Sciatic nerve (tissue), 2 donors: ENCODE measurements around the gene ANKK1. TPM values are rescaled to one million over a fixed set of nuclear protein-coding genes. Genes with fewer than 3 reads are reported as not detected.
A peak's percentile ranks its signal among the peaks of the same experiment; 100 is the strongest.

Source experiments
- ATAC-seq: fragments of 200-7000 bp; cut with Tn5 transposase; one replicate; pipeline ENCODE4 v1.9.1; 2020; ENCODE audit warnings: mild to moderate bottlenecking, moderate library complexity
- DNase-seq: peaks from one replicate; pipeline ENCODE4 v3.0.0-alpha.2; 2020; ENCODE audit warnings: low spot score
- intact Hi-C: fragments of 100-400 bp; cut with DNase I; formaldehyde crosslinking; loops from one replicate; pipeline ENCODE4 v1.14.2; 2022
- total RNA-seq: library from RNA; stranded (reverse); fragmentation: NEBNext Ultra II Directional; extraction: Animal tissue kit (Norgen Biotek cat#: 25700); gene quantifications from one replicate; pipeline ENCODE4 v1.2.1, GENCODE V29; 2021
- donor health status: DM: no; HTN: no; CAD: no.
- donor health status: DM: no; HTN: no; CAD: no.

The ANKK1 gene
- total RNA-seq, 1 donor from 2014 or later, result 0.98 TPM

DNA sequence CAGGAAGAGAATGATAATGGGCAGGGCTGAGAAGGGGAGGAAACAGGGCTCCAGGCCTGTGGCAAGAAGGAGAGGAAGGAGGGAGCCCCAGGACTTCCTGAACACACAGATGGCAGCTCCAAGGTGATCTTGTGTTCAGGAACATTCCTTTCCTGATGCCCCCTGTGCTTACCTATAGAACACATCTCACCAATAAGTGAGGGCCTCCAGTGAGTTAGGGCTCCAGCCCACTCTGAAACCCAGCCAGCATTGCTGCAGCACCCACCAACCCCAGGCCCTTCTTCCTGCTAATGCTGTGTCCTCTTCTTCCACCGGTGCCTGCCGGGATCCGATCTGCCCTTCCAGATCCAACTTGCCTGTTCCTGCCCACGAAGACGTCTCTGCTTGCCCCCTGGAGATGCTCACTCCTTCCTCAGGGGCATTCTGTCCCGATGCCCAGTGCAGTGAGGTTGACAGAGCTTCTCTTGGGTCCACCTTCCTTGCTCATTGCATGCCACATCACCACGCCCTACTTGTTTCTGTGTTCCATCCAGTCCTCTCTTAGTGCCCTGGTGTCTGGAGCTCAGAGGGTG, 17.4 kb downstream of the ANKK1 start:
- DNase-seq, result no peak
- no peak for ATAC-seq
- intact Hi-C loops, result no loop called here

DNA sequence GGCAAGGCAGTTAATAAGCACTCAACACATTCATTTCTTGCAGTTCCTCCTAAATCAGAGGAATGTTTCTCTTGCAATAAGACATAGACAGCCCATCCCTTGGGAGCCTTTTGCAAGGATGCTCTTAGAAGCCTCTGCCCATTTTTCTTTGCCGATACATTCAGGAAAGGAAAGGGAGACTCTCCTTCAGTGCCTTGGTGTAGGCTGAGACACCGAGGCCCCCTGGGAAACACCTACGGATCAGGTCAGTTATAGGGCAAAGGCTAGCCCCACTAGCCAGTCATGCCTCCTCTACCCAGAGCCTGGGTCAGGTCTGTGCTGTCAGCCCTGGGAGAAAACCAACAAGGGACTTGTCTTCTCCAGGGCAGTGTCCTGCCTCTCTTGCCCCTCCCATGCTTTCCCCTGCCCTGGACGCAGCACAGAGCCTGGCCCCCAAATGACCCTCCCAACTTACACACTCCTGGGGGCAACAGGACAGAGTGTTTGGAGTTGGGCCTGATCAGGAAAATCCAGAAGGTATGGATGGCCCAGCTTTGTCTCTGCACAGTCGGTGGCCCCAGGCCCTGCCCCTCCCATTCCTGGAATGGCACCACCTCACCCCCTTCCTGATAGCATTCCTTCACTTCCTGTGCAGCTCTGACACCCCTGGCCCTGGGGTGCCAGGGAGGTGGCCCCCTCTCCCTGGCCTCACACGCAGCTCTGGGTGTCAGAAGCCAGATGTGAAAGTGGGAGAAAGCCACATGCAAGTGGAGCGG, 18.3 kb downstream of the ANKK1 start:
- no peak for ATAC-seq

DNA sequence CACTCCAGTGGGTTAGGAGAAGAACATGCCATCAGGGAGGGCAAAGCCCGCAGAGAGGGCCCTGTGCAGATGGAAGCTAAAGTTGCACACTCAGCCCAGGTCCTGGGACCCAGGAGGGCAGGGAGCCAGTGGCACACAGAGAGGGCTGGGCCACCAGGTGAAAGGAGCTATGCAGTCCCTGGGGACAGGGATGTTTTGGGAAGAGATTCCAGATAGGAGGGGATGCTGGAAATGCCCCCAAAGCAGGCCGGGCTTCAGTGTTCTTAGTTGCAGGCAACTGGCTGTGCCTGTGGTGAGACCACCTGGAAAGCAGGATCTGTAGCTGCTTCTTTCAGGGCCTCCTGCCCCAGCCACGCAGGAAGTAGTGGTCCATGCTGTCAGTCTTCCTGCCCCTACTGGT, 19.6 kb downstream of the ANKK1 start:
- DNase-seq (no peak), ATAC-seq (no peak)
- intact Hi-C loops, result no loop called here

More for the DNA sequence above, 18.3 kb downstream of the ANKK1 start:
- intact Hi-C loops, result no loop called here
- no peak for DNase-seq

DNA sequence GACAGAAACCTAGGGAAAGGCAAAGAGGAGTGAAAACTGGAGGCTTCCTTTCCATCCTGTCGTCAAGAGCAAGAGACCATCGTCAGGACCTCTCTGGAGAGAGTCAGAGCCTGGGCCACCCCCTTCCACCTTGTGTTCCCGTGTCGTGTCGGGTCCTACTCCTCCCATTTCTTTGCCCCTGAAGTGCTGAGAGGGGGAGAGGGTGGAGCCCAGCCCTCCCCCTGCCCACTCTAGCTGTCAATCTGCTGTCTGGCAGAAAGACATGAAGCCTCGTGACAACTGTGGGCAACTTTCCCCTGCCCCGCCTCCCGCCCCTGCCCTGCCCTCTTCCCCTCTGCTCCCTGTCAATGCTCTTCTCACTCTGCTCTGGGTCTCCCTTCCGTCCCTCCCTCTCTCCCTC, 20.6 kb downstream of the ANKK1 start:
- intact Hi-C loops, result no loop called here
- ATAC-seq (no peak), DNase-seq (no peak)

DNA sequence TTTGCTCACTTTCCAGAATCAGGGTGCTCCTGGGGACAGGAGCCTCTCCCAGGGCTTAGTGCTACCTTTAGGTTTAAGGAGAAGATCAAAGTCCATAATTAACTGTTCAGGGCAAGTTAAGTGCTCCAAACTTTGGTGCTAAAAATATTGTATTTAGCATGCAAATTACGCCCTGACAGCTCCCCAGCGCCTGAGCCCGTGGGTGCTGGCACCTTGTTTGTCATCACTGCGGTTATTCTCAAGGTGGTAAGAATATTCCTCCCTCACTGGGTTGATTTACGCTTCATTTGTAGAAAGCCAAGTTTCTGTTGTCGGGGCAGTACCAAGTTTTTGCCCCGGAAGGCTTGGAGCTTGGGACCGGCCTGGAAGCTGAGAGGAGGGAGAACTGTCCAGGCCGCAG, 21.3 kb downstream of the ANKK1 start:
- DNase-seq (no peak), ATAC-seq (no peak)
- intact Hi-C loops, result no loop called here

DNA sequence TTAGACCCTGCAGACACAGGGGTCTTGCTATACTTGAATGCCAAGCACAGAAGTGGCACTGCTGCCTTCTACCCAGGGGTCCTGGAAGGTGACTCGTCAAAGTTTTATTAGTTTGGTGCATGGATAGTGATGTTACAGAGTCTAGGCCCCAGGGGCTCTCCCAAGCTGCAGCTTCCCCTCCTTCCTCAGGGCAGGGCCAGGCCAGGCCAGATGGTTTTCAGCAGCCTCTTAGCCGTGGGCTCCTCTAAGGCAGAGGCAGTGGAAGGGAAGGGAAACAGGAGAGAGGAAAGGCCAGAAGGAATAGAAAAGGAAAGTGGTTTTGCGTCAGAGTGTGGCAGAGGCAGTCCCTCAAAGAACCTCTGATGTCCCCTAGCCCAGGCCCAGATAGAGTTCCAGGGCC, 21.9 kb downstream of the ANKK1 start:
- intact Hi-C loops, result no loop called here

DNA sequence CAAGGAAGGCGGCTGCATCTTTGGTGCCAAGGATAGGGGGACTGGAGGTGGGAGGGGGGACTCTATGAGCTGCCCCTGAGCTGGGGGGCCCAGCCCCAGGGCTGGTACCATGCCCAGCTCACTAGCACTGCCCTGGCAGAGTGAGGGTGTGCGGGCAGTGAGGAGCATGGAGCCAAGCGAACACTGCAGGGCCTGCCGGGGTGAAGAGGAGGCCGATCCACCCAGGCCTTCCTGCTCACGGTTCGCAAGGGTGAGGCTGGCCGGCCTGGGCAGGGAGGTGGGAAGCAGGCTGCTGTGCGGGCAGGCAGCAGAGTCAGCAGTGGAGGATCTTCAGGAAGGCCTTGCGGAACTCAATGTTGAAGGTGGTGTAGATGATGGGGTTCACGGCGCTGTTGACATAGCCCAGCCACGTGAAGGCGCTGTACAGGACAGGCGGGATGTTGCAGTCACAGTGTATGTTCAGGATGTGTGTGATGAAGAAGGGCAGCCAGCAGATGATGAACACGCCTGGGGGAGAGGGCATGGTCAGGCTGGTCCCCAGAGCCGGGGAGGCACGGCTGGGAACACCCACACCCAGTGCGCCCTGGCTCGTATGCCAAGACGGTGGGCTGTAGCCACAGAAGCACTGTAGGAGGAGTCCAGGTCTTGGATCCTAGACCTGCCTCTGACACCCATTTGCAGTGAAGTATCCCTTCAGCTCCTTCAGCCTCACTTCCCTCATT, 23.0 kb downstream of the ANKK1 start:
- intact Hi-C loops, result no loop called here
- no peak for DNase-seq
- ATAC-seq, result no peak

More for the DNA sequence above, 21.9 kb downstream of the ANKK1 start:
- no peak for ATAC-seq
- DNase-seq, result no peak

DNA sequence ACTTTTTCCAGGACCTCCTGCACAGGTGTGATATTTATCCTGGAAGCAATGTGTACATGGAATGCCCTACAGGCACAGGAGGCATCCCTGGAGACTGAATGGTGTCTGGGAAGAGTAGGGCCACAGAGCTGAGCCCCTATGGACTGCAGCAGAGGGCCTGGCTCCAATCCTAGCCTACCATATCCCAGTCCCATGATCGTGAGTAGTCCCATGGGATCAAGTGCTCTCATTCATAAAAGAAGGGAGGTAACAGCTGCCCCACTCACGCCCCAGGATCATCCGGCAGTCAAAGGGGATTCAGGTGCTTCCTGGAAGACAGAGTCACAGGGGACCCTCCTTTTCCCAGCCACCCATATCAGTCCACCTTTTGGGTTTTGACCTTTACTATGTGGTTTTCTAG, 24.0 kb downstream of the ANKK1 start:
- intact Hi-C loops, result no loop called here
- DNase-seq (no peak), ATAC-seq (no peak)

DNA sequence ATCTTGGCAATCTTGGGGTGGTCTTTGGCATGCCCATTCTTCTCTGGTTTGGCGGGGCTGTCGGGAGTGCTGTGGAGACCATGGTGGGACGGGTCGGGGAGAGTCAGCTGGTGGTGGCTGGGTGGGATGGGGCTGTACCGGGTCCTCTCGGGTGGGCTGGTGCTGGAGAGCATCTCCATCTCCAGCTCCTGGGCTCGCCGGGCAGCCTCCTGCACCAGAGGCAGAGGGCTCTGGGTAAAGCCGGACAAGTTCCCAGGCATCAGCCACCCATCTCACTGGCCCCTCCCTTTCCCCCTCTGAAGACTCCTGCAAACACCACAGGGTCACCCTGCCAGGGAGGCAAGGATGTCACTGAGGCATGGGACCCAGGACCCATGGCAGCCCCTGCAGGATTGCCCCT, 25.1 kb downstream of the ANKK1 start:
- intact Hi-C loops, result no loop called here
- DNase-seq (no peak), ATAC-seq (no peak)

DNA sequence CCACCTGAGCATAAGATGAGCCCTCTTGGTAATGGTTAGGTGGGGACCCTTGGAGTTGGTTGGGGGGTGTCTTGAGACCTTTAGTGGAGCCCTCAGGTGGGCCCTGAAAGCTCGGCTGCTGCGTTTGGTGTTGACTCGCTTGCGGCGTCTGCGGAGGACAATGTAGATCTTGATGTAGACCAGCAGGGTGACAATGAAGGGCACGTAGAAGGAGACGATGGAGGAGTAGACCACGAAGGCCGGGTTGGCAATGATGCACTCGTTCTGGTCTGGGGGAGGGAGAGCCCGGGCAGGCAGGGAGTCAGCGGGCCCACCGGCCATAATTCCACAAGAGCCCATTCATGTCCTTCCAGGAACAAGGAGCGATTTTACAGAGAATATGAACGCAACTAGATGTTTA, 27.8 kb downstream of the ANKK1 start:
- intact Hi-C loops, result no loop called here
- no peak for ATAC-seq
- DNase-seq, result no peak

DNA sequence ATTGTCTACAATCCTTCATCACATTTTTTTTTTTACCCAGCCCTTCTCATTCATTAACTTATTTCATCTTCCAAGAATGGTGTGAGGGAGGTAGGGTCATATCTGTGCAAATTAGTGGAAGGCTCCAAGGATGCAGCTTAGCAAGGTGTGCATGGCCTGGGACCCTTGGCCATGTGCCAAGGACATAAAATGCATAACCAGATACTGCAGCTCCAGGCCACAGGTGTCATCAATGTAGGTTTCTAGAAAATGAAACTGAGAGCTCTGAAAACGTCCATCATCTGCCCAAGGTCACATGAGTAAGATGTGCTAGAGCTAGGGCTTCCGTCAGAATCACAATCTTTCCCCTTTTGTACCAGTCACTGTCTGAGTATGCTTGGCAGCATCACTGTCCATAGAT, 29.8 kb downstream of the ANKK1 start:
- ATAC-seq, result no peak
- intact Hi-C loops, result no loop called here

DNA sequence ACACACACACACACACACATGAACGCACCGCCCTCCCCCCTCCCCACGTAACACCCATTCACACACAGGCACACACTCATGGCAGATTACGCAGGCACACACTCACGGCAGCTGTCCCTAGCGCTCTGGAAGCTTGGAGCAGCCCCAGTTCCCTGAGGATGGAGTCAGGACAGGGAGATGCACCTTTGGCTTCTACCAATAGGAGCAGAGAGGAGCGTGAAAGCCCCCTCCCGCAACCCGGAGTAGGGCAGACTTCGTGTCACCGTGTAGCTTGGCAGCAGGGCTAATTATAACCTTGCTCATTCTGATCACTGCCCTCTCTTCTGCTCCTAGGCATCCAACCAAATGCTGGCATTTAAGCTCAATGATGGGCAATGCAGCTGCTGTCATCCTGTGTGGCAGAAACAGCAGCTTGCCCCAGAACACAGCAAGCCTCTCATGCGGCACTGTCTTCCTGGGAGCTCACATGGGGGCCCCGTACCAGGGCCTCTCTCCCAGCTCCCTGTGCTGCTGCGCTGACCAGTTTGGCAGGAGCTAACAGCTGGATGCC, 31.9 kb downstream of the ANKK1 start:
- ATAC-seq, result no peak
- intact Hi-C loops, result no loop called here
- no peak for DNase-seq

More for the DNA sequence above, 29.8 kb downstream of the ANKK1 start:
- DNase-seq, result no peak

DNA sequence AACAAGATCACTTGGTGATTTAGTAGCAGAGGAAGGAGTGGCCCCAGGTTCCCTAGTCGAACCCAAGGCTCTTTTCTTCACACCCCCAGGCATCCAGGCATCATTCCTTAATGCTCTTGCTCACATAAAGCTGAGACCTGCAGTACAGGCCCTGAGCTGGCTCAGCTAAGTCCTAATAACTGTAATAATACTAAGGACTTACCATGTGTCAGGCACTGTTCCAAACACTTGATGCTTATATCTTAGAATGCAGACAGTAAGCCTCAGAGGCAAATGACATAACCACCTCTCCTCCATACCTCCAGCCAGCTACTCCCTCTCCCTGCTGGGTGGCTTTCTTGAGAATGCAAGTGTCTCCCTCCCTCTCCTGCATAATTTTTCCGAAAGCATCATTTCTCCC, 33.2 kb downstream of the ANKK1 start:
- DNase-seq, result no peak
- intact Hi-C loops, result no loop called here
- ATAC-seq, result no peak

DNA sequence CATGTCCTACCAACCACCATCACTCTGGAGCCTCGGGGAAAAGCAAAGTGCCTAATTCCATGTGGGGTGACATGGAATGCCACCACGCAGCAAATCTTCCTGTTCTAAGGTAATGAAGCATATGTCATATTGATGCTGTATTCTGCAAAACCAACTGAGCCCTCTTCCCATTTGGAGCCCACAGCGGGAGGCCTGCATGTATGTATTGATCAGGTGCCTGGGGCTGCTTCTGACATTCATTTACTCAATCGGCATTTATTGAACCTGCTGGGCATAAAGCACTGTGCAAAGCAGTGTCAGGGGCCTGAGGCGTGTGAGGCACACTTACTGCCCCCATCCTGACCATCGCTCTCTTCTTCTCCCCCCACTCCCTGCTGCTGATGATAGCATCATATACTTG, 39.1 kb downstream of the ANKK1 start:
- ATAC-seq, result no peak
- no peak for DNase-seq
- intact Hi-C loops, result no loop called here

DNA sequence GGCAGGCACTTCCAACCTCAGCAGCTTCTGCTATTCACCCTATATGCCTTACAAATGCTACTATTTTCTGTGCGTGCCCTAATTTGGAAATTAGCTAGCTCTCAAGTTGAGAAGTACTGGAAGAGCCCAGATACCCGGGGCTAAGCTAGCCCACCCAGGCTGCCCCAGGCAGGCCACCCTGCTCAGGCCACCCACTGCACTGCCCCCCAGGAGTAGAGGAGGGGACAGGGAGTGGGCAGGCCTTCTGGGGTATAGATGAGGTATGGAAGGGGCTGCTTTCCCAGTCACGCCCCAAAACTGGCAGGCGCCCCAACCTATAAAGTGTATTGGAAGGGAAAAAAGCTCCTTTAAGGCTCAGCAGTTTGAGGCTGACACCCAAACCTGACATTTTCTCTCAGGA, 44.2 kb downstream of the ANKK1 start:
- intact Hi-C loops, result no loop called here

DNA sequence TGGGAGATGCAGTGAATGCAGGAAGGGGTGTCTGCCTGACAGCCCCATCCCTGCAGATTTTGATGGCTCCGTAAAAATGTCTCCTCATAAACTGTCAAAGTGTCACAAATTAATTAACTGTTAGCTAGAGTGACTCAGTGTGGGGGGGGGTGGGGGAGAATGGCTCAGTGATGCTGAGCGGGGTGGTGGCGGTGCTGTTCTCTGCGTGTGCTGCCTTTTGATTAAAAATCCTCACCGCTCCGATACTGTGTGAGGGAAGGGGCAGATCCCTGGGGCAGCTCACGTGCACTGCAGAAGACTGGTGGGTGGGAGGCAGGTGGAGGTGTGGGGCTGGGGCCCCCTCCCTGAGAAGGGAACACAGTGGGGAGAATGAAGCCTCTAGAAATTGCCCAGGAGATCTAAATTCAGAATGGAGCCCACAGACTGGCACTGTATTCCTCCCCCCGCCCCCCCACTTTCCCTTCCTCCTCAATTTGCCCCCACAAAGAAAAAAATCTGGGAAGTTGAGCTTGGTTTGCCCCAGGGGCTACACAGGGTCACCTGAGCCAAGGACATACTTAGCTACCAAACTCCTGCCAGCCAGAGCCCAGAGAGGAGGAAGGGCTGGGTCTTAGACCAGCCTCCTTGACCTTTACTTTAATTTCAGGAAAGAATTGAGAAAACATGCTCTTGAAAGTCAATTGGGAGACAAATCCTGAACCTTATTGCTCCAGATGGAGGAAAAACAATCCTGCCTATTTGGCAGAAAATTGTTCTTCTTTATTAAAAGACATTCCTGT, 47.8 kb downstream of the ANKK1 start:
- intact Hi-C loops, result no loop called here
- peak; percentile 57 for ATAC-seq

More for the DNA sequence above, 44.2 kb downstream of the ANKK1 start:
- ATAC-seq, result no peak
- no peak for DNase-seq

DNA sequence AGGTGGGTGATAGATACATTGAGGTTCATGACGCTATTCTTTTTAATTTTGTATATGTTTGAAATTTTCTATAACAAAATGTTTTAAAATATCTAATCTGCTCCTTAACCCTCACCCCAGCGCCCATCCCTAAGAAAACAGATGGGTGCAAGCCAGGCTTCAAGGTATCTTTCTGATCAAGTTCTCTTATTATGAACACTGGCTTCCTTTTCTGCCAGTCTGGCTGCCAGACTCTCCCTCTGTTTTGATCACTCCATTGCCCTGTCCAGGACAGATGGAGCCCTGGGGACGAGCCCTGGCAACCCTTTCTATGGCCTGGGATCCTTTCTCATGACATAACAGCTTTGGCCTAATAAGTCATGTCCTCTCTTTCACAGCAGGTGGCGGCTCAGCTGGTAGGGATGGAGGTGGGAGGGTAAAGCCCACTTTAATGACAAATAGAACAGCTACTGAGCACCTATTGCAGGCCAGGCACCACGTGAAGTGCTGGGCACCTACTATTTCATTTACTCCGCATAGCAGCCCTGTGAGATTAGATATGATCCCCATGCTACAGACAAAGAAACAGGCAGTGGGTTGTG, 49.2 kb downstream of the ANKK1 start:
- intact Hi-C loops, result no loop called here
- ATAC-seq, result no peak
- no peak for DNase-seq

More for the DNA sequence above, 47.8 kb downstream of the ANKK1 start:
- DNase-seq, result no peak

DNA sequence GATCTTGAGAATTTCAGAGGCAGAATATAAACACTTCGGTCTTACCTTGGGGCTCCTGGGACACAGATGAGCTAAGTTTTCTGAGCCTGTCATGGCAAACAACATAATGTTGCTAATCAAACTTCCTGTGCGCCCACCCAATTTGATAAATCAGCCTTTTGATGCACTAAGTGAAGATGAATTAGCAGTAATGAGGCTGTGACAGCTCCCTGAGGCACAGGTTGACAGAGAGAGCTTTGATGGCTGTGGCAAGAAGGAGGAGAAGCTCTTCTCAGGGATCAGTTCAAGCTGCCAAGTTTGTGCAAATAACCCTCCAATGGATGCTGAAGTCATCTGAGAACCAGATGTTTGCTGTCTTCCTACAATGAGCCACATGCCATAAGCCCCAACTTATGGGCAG, 53.2 kb downstream of the ANKK1 start:
- intact Hi-C loops, result no loop called here
- DNase-seq, result no peak
- no peak for ATAC-seq

DNA sequence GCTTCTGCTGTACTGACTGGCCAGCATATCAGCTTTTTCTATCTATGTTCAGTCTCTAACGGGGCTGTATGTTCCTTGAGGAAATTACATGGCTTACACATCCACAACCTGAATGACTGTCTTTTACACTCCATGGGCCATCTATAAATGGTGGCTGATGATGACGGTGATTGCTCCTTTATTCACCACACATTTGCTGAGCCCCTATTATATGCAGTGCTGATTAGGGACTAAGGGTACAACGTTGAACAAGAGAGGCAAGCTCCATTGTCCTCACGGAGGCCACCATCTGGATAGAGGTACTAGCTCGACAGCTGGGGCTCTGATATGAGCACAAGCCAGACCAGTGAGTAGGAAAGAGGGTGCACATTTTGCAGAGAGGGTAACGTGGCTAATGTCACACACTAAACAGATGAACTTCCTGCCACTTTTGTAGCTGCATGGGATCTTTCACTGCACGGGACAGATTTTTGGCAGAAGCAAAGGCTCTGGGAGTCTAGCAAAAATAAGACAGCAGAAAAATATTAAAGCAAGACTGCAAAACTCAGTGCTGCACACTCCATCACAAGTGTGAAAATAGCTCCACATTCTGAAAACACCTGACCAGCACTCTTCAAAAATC, 57.0 kb downstream of the ANKK1 start:
- intact Hi-C loops, result no loop called here
- no peak for ATAC-seq
- no peak for DNase-seq
